ENCODE results near the gene NFIC.

Gene NFIC

GRCh38 chr19:3359919-3360420, 6.4 kb upstream of the NFIC start:
- peak in 1 of 2 experiments; percentile 50 for DNase-seq

GRCh38 chr19:3360421-3361383, 5.7 kb upstream of the NFIC start:
- DNase-seq, result peak in 1 of 2 experiments; percentile 55

- DNase-seq, result no peak
These were observed 4.8 kb upstream of the NFIC start for GRCh38 chr19:3361384-3362216.

- no peak for DNase-seq
These were observed 4.0 kb upstream of the NFIC start for GRCh38 chr19:3362217-3362906.

GRCh38 chr19:3363841-3364500, 2.4 kb upstream of the NFIC start:
- no peak for DNase-seq

GRCh38 chr19:3364501-3364858, 1.9 kb upstream of the NFIC start:
- DNase-seq, result no peak

- peak in 1 of 2 experiments; percentile 71 for DNase-seq
These were observed 1.1 kb upstream of the NFIC start for GRCh38 chr19:3365093-3365835.

- DNase-seq, result peak; percentile 57 to 60
These were observed 607 bp downstream of the NFIC start for GRCh38 chr19:3366753-3367627.

GRCh38 chr19:3367628-3368440, 1.5 kb downstream of the NFIC start:
- DNase-seq, result no peak

GRCh38 chr19:3368441-3368795, 2.0 kb downstream of the NFIC start:
- no peak for DNase-seq

GRCh38 chr19:3368848-3369336, 2.5 kb downstream of the NFIC start:
- no peak for DNase-seq

GRCh38 chr19:3369337-3370213, 3.2 kb downstream of the NFIC start:
- DNase-seq, result peak; percentile 68 to 73

GRCh38 chr19:3370214-3370720, 3.9 kb downstream of the NFIC start:
- DNase-seq, result no peak

GRCh38 chr19:3370728-3371591, 4.6 kb downstream of the NFIC start:
- DNase-seq, result no peak

GRCh38 chr19:3372413-3372812, 6.0 kb downstream of the NFIC start:
- DNase-seq, result no peak

- DNase-seq, result no peak
These were observed 7.6 kb downstream of the NFIC start for GRCh38 chr19:3373971-3374368.
